Measurements from ENCODE around the gene INPP5A.

INPP5A gene

DNA sequence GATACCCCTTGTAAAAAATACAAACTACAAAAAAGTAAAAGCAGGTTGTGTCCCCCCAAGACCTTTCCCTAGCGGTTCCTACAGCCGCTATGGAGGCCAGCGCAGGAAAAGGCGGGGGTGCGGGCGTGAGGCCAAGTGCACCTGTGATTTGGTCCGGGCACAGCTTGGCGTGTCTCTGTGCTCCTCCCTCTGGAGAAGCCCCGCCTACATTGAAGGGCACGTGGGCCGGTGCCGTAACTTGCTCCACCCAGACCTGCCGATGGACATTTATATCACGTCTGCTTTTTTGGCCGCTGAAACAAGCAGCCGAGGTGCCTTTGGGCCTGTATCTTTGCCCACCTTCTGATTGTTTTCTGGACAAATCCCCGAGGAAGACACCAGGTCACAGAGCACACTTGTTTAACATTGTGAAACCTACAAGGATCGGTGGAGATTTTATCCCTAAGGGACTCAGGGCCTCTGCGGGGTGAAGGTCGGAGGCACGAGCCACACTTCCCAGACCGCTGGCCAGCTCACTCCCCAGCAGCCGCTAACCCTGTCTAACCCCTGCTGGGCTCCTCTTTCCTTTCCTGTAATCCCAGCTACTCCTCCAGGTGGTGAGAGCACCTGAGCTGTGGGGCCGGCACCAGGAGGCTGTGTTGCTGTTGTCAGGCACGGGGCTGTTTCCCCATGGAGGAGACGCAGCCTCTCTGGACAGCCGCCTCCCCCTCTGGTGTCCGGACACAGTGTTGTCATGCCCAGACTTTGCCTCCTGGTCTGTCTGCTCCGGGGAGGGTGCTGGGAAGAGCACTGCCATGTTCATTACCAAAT, 18.8 kb upstream of the INPP5A start:
- DNase-seq = peak; percentile 62

GRCh38 chr10:132519382-132520176, 18.0 kb upstream of the INPP5A start:
- peak; percentile 46 for DNase-seq

- DNase-seq = peak; percentile 93
Observed at GRCh38 chr10:132520177-132520811, 17.3 kb upstream of the INPP5A start.

GRCh38 chr10:132521041-132521465, 16.5 kb upstream of the INPP5A start:
- DNase-seq = peak; percentile 46

- DNase-seq = peak; percentile 29
Observed at GRCh38 chr10:132521466-132522102, 16.0 kb upstream of the INPP5A start.

DNA sequence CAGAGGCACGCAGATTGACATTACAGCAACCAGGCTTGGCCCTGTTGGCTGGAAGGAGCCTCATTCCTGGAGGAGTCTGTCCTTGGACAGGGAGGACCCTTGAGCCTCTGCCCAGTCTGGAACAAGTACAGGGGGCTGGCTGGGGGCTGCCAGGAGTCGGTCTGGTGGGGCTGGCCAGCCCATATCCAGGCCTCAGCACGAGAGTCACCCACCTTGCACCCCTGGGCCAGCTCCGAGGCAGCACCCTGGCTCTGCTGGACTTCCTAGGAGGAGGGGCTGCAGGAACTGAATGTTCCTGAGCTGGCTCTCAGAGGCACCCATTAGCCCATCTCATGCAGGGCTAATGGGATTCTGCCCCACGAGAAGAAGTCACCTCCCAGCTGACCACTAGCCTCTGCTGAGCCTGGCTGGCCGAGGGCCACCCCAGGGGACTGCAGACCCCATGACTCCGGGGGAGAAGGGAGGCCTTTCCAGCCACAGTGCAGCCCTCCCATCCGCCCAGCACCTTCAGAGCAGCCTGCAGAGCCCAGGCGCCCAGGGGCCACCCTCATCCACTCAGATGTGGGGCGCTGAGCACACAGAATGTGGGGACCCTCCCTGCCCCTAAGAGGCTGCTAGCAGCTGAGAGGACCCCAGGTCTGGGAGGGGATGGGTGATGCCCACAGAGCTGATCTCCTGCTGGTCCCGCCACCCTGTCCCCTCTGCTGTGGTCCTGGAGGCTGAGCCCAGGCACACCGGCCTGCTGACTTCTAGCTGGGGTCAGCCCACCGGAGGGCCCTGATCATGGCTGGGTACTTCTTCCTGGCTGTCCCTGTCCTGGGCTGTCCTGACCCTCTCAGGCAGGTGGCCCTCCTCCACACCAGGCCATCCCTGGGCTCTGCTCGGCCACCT, 14.8 kb upstream of the INPP5A start:
- DNase-seq = peak; percentile 15

DNA sequence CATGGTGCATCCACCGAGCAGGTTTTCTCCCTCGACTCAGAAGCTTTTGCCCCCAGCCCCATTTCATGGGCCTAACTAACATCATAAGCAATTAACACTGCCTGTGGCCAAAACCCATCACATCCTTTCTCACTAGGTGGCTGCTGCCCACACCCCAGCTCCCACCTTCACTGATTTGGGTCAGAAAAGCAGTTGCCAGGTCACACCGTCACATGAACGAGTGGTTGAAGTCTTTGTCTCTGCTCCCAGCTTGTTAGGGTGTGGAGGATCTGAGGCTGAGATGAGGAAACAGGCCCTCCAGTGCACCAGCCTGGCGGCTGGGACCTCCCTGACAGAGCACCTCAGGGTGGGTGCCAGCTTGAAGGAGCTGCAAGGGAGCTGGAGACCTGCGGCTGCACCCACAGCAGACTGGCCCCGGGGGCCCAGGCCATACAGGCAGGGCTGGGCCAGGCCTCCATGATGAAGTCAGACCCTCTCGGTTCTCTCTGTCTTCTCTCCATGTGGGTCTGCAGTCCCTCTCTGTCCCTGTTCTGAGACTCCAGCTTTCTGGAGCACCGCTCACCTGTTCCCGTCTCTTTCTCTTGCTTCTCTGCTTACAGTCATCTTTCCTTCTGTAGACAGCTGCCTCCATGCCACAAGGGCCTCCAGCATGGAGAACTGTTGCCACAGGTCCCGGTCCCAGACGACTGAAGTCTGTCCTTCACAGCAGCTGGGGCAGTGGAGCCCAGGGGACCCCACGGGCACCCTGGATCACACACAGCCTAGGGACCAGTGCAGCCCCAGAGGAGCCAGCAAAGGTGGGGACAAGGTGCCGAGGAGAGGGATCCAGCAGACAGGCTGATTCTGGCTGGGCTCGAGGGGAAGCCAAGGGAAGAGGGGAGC, 13.8 kb upstream of the INPP5A start:
- peak; percentile 11 for DNase-seq

DNA sequence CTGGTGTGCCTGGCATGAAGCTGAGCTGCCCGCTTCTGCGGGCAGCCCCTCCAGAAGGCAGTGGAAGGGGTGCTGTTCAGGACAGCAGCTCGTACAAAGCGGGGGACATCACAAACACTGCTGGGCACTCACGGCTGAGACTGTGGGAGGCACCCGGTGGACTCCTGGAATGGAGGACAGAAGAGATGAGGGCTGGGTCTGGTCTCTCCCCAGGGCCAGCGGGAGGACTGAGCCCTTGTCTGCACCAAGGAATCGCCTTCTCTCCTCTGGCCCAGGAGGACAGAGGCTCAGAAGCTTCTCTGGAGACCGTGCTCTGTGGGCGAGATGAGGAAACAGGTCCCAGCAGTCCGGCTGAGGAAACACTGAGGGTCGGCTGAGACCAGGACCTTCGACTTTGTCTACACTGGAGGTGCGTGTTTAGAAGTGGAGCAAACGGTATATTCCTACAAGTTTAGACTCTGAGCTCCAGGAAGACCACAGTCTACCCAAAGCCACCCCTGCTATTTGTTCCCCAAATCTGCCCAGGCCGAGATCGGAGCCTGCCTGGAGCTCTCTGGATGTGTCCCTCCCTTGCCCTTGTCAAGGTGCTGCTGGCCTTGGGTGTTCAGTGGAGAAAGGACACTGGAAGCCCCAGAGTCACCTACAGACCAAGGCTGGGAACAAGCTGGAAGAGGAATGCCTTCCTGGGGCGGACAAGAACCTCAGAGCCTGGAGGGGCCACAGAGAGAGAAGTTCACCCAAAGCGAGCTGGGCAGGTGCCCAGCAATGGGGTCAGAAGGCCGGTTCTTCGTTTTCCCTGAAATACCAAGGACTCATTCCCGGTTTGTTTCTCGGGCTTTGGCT, 12.9 kb upstream of the INPP5A start:
- DNase-seq = peak; percentile 13

DNA sequence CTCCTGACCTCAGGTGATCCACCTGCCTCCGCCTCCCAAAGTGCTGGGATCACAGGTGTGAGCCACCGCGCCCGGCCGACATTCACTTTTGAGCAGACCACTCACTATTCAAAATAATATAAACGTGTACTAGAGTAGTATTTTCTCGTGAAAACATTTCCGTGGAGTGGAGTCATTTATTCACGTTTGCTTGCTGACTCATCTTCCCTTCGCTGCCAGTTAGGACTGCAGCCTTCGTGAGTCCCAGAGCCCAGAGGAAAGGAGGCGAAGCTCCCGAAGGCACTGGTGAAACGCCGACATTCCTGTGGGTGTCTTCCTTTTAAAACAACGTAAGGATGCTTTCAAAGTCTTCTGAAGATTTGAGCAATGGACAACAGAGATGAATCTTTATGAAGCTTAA, 10.9 kb upstream of the INPP5A start:
- DNase-seq = no peak

GRCh38 chr10:132527339-132528063, 10.1 kb upstream of the INPP5A start:
- peak; percentile 18 for DNase-seq

- DNase-seq = peak; percentile 52
Observed at GRCh38 chr10:132528064-132528691, 9.4 kb upstream of the INPP5A start.

DNA sequence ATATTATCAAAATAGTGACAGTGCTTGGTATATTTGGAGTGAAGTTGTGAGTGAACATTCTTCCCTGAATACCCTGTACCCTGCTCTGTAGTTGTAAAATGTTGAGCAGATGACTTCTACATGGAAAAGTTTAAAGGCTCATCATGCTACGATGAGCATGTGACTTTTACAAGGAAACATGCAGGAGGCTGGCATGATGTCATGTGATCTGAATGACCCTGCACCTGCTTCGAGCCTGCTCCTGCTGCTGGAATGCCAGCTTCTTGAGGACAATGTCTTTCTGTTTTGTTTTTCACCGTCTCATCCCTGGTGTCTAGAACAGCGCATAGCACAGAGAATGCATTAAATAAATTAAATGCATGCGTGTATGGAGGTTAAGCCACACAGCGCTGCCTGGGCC, 5.4 kb upstream of the INPP5A start:
- DNase-seq = no peak

DNA sequence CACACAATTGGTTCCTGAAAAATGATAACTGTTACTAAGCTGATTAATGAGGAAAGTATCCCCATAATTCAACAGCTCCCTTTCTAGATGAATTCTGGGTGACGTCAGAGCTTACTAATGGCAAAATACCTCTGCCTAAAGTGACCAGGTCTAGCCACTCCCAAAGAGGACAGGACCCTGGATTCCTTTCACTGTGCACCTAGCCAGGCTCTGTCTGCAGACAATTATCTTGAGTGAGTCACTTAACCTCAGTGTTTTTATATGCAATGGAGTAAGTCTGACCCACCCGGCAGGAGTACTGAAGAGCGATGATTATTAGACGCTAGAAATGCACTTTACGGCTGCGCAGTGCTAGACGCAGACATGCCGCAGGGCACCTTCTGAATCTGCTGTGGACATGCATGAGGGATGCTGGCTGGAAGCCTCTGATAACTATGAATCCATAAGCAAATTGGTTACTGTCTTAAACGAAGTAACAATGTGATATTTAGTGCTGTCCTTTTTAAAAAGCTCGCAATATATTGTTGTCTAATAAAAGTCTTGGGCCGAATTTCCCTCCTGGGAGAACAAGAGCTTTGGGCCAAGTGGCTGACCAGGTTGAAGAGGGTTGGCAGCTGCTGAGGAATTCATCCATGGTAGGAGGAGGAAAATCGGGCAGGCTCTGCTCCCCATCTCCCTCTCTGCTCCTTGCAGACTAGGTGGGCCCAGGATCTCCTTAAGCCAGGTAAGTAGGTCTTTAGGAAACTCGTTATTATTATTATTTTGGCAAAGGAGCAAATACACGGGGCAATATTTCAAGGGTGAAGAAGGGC, 4.6 kb upstream of the INPP5A start:
- no peak for DNase-seq

DNA sequence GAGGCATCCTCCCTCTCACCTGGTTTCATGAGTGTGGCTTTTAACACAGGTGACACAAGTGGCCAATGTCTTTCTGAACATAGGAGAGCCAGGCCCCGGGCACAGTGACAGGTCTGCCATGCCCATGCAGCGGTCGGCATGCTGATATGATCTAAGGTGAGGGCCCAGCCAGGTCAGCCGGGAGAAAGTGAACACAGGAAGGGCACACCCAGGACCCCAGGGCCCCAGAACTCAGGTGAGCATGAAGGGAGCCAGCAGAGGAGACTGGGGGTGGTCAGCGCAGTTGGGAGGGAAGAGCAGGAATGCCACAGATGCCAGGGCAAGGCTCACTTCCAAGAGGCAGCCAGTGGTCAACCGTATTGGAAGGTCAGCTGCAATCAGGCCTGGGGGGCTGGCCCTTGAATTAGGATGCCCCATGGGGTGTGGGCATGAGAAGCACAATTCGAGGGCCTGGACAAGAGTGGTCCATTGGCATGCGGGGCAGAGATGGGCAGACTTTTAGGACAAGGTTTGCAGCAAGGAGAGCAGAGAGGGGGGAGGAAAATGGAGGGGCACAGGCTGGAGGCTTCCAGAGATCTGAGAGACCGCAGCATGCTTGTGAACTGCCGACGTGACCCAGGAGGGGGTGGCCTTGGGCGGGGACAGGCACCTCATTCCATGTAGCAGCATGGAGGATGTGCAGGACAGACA, 3.9 kb upstream of the INPP5A start:
- peak; percentile 14 for DNase-seq

DNA sequence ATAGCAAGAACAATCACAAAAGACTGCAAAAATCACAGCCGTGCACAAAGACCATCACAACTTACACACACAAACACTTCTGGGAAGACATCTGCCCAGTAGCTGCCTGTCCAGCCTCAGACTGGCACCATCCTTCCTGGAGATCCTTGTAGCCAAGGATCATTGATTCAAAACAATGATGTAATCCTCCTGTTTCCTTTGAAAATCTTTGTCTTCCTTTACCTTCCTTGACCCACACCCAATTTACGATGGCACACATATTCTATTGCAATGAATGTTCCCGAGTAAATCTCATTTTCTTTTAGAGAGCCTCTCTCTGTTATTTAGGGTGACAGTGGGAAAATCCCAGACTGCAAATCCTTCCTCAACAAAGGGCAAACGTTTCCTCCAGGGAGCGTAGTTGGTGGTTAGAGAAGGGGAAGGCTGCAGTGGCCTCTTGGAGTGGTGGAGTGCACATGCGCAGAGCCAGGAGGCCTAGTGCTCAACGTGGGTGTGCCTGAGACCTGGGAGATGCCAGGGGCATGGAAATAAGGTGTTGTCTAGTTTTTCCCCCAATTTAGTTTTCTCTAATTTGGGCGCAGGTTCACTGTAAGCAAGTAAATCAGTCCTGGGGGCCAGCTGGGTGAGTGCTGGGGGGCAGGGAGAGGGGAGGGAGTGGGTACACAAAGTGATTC, 3.1 kb upstream of the INPP5A start:
- peak; percentile 15 for DNase-seq

DNA sequence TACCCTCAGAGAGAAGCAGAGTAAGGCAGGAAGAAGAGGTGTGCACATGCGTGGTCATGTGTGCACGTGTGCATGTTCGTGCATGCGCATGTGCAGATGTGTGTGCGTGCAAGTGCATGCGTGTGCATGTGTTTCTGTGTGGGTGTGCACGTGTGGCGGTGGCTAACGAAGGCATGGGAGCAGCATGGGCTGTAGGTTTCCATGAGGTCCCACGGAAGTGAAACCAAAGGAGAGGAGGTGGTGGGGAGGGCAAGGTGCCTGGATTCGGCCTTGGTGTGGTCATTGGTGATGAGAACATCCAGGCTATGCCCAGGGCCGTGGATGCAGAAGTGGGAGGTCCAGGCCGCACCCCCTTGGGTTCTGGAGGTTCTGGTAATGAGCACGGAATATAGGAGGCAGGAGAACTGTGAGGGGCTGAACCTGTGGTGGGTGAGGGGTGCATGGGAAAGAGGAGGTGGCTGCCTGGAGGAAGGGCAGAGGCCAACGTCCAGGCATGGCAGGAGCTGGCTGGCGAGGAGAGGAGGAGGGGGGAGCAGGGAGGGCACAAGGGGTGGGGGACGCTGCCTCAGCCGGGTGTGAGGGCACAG, 2.4 kb upstream of the INPP5A start:
- peak; percentile 21 for DNase-seq

All from femur (tissue), 1 donor.